OCI-LY1 (cell line): ENCODE data around the gene DMRT3.

Experiments
- EZH2 ChIP-seq: fragments of 200-600 bp; sonication (generic), shearing (Covaris generic); IDR thresholded peaks from 2 replicates; pipeline ENCODE4 v1.8.0; 2017; ENCODE audit warnings: borderline replicate concordance, mixed run types, mild to moderate bottlenecking, antibody characterized with exemption, low read length, moderate library complexity, mixed read lengths
- TF ChIP-seq, protein P1 (sequence below): fragments of 200-600 bp; sonication (generic), shearing (Covaris generic); IDR thresholded peaks from 2 replicates; pipeline ENCODE4 v1.5.1; 2017; ENCODE audit warnings: mild to moderate bottlenecking, antibody characterized with exemption, low read length, moderate library complexity, mixed read lengths

DNA sequence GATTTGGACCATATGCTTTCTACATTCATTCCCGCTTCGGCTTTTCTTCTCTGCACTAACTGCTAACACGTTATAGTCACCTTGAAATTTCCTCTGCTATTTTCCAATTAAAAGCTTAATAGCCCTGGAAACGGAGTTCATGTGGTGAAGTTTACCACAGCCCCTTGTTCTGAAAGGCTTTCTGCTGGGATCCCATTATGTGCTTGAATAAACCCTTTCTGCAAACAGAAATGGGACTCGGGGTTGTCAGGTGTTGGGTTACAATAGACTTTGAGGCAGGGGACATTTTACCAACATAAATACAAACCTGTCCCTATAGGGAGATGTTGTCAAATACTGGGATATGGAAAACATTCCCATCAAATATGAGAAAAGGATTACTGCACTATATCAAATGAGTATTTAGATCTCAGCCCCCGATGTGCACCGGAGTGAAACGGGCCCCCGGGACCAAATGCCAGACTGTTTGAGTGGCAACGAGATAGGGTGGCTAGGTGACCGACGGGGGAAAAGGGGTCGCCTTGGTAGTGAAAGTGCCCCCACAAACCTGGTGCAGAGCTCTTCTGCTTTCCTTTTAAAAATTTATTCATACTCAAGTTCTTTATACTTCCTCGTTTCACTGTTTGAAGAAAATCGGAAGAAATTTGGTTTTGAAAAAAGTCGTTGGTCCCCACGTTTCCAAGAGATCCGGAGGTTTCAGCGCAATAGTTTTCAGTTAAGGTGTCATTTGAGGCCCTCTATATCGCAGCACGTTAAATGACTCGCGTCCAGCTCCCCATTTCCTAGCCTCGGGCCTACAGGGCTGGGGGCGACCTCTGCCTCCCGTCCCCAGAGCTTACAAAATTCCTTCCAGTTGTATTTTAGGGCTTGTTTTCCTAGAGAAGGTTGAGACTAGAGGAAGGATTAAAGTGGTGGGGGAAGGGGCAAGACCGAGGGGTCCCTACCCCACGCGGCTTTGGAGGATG lies 2.1 kb upstream of the DMRT3 start:
- TF ChIP-seq, protein P1, sequence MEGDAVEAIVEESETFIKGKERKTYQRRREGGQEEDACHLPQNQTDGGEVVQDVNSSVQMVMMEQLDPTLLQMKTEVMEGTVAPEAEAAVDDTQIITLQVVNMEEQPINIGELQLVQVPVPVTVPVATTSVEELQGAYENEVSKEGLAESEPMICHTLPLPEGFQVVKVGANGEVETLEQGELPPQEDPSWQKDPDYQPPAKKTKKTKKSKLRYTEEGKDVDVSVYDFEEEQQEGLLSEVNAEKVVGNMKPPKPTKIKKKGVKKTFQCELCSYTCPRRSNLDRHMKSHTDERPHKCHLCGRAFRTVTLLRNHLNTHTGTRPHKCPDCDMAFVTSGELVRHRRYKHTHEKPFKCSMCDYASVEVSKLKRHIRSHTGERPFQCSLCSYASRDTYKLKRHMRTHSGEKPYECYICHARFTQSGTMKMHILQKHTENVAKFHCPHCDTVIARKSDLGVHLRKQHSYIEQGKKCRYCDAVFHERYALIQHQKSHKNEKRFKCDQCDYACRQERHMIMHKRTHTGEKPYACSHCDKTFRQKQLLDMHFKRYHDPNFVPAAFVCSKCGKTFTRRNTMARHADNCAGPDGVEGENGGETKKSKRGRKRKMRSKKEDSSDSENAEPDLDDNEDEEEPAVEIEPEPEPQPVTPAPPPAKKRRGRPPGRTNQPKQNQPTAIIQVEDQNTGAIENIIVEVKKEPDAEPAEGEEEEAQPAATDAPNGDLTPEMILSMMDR = no peak
- no peak for TF ChIP-seq EZH2
